Uterus (tissue), 4 donors: ENCODE results near the gene DEPDC5. TPM values are rescaled to one million over a fixed set of nuclear protein-coding genes. Genes with fewer than 3 reads are reported as not detected.
"Not testable (repeated sequence)": the region's sequence is repeated elsewhere in the genome, so short reads cannot be mapped to it uniquely, and the experiment has no call there.

Experiments used
- DNase-seq, 2 donors: peaks; one replicate each; pipeline ENCODE4 v3.0.0-alpha.2; 2019 to 2020
- H3K27ac ChIP-seq, 2 donors: fragments of 200-600 bp; sonication (generic); 1 replicate in 1 of 2; 2 replicates in 1 of 2; pipeline ENCODE4 v1.5.1; 2016 to 2018
- H3K27me3 ChIP-seq, 2 donors: fragments of 200-600 bp; sonication (generic); one replicate each; pipeline ENCODE4 v1.5.1; 2018 to 2019; ENCODE audit warnings: control low read depth in 1 of 2
- H3K36me3 ChIP-seq, 2 donors: fragments of 200-600 bp; sonication (generic); one replicate each; pipeline ENCODE4 v1.5.1; 2019; ENCODE audit warnings: control low read depth in 1 of 2
- H3K4me1 ChIP-seq, 2 donors: fragments of 200-600 bp; sonication (generic); one replicate each; pipeline ENCODE4 v1.5.1; 2018 to 2019; ENCODE audit warnings: control low read depth in 1 of 2
- H3K4me3 ChIP-seq, 2 donors: fragments of 200-600 bp; sonication (generic); 1 replicate in 1 of 2; 2 replicates in 1 of 2; pipeline ENCODE4 v1.5.1; 2018 to 2019; ENCODE audit warnings: mild to moderate bottlenecking in 1 of 2
- H3K9me3 ChIP-seq, 2 donors: fragments of 200-600 bp; sonication (generic); one replicate each; pipeline ENCODE4 v1.5.1; 2019; ENCODE audit warnings: control low read depth in 1 of 2
- CTCF ChIP-seq, 4 experiments: fragments of 200-600 bp in 2 of 4; fragments of 450-650 bp in 2 of 4; sonication (generic) in 2 of 4; IDR thresholded peaks; one replicate each; pipeline ENCODE4 v1.5.1; 2016 to 2019; ENCODE audit warnings: antibody characterized with exemption in 4 of 4, mild to moderate bottlenecking in 2 of 4, moderate library complexity in 1 of 4
- POLR2A ChIP-seq, 2 donors: fragments of 450-650 bp; IDR thresholded peaks; one replicate each; pipeline ENCODE4 v1.6.1; 2016; ENCODE audit warnings: antibody characterized with exemption in 2 of 2, mild to moderate bottlenecking in 1 of 2, moderate library complexity in 1 of 2
- intact Hi-C: fragments of 100-400 bp; cut with DNase I; formaldehyde crosslinking; loops from one replicate; pipeline ENCODE4 v1.15.1; 2023; ENCODE audit warnings: low total_unique reads
- total RNA-seq, 4 donors: library from RNA; depleted of rRNA in 3 of 4; stranded (reverse); fragments of >200 nt in 3 of 4; gene quantifications; one replicate each; pipeline versions ENCODE4 v1.1.0 to v1.2.4, GENCODE V29; 2014 to 2023
- donor health status: DM: yes; HTN: yes; CAD: no.

The DEPDC5 gene
- total RNA-seq, 4 donors from 2014 or later, result 9.1 to 180 (median 37.2) TPM

GRCh38 chr22:31800065-31800464 lies 46.2 kb downstream of the DEPDC5 start:
- intact Hi-C loops, result no loop called here
- DNase-seq, result no peak
- Histone ChIP-seq H3K4me1 (no peaks in the 10 kb centered on the region), H3K27ac (no peak overlapping the region), H3K9me3 (no peaks in the 10 kb centered on the region), H3K4me3 (no peak overlapping the region), H3K27me3 (no peaks in the 10 kb centered on the region), H3K36me3 (no peaks in the 10 kb centered on the region)
- TF ChIP-seq CTCF (IDR thresholded peaks at IDR 0.05), result no peak
- no peak for TF ChIP-seq POLR2A (IDR thresholded peaks at IDR 0.05)

GRCh38 chr22:31800861-31801260 lies 47.0 kb downstream of the DEPDC5 start:
- DNase-seq, H3K27ac ChIP-seq, H3K9me3 ChIP-seq, H3K27me3 ChIP-seq, H3K36me3 ChIP-seq, H3K4me1 ChIP-seq, H3K4me3 ChIP-seq, intact Hi-C loops: not testable (repeated sequence)

- TF ChIP-seq POLR2A (IDR thresholded peaks at IDR 0.05), result no peak
- no peak for TF ChIP-seq CTCF (IDR thresholded peaks at IDR 0.05)
- Histone ChIP-seq H3K4me1 (no peaks in the 10 kb centered on the region), H3K36me3 (no peaks in the 10 kb centered on the region), H3K4me3 (no peak overlapping the region), H3K9me3 (no peaks in the 10 kb centered on the region), H3K27ac (no peak overlapping the region), H3K27me3 (no peaks in the 10 kb centered on the region)
- no peak for DNase-seq
- intact Hi-C loops, result no loop called here
Observed at GRCh38 chr22:31802575-31802974, 48.8 kb downstream of the DEPDC5 start.

- intact Hi-C loops, result no loop called here
- H3K36me3 ChIP-seq, result no peaks in the 10 kb centered on the region
Observed at GRCh38 chr22:31806751-31807150, 52.9 kb downstream of the DEPDC5 start.

GRCh38 chr22:31812977-31813605 lies 59.3 kb downstream of the DEPDC5 start:
- intact Hi-C loops, result no loop called here

More at GRCh38 chr22:31806751-31807150, 52.9 kb downstream of the DEPDC5 start:
- no peaks in the 10 kb centered on the region for H3K9me3 ChIP-seq
- H3K27me3 ChIP-seq, result no peaks in the 10 kb centered on the region
- no peak overlapping the region for H3K4me3 ChIP-seq
- DNase-seq, result no peak
- TF ChIP-seq POLR2A (IDR thresholded peaks at IDR 0.05), result no peak
- TF ChIP-seq CTCF (IDR thresholded peaks at IDR 0.05), result no peak
- H3K27ac ChIP-seq, result no peak overlapping the region
- H3K4me1 ChIP-seq, result no peaks in the 10 kb centered on the region

GRCh38 chr22:31813898-31814297 lies 60.1 kb downstream of the DEPDC5 start:
- not testable (repeated sequence) for DNase-seq, H3K9me3 ChIP-seq, H3K36me3 ChIP-seq

More at GRCh38 chr22:31812977-31813605, 59.3 kb downstream of the DEPDC5 start:
- no peaks in the 10 kb centered on the region for H3K27me3 ChIP-seq
- H3K4me3 ChIP-seq, result no peak overlapping the region
- H3K27ac ChIP-seq, result no peak overlapping the region
- no peak for DNase-seq
- no peaks in the 10 kb centered on the region for H3K9me3 ChIP-seq
- H3K4me1 ChIP-seq, result no peaks in the 10 kb centered on the region
- TF ChIP-seq CTCF (IDR thresholded peaks at IDR 0.05) (no peak), POLR2A (IDR thresholded peaks at IDR 0.05) (no peak)
- no peaks in the 10 kb centered on the region for H3K36me3 ChIP-seq

More at GRCh38 chr22:31813898-31814297, 60.1 kb downstream of the DEPDC5 start:
- H3K27ac ChIP-seq, intact Hi-C loops, H3K4me3 ChIP-seq, H3K4me1 ChIP-seq, H3K27me3 ChIP-seq: not testable (repeated sequence)
